ENCODE results near the gene AURKAIP1.
"Not testable (repeated sequence)": the region's sequence is repeated elsewhere in the genome, so short reads cannot be mapped to it uniquely, and the experiment has no call there.

Gene AURKAIP1

GRCh38 chr1:1385339-1385738 lies 10.3 kb upstream of the AURKAIP1 start:
- DNase-seq, result not testable (repeated sequence)

- DNase-seq, result no peak
These were observed 6.3 kb upstream of the AURKAIP1 start for GRCh38 chr1:1381294-1381693.

GRCh38 chr1:1380860-1381259 lies 5.9 kb upstream of the AURKAIP1 start:
- no peak for DNase-seq

GRCh38 chr1:1377540-1378205 lies 2.7 kb upstream of the AURKAIP1 start:
- no peak for DNase-seq

GRCh38 chr1:1376551-1377226 lies 1.7 kb upstream of the AURKAIP1 start:
- no peak for DNase-seq

GRCh38 chr1:1374589-1374928 lies 448 bp downstream of the AURKAIP1 start:
- DNase-seq, result no peak

GRCh38 chr1:1373815-1374588 lies 1.0 kb downstream of the AURKAIP1 start:
- no peak for DNase-seq

GRCh38 chr1:1373051-1373814 lies 1.8 kb downstream of the AURKAIP1 start:
- no peak for DNase-seq

GRCh38 chr1:1371746-1372711 lies 3.0 kb downstream of the AURKAIP1 start:
- DNase-seq, result peak; percentile 86

- DNase-seq, result peak; percentile 35
These were observed 3.7 kb downstream of the AURKAIP1 start for GRCh38 chr1:1371364-1371745.

GRCh38 chr1:1370771-1371300 lies 4.2 kb downstream of the AURKAIP1 start:
- DNase-seq, result no peak

- not testable (repeated sequence) for DNase-seq
These were observed 4.9 kb downstream of the AURKAIP1 start for GRCh38 chr1:1370094-1370493.

- no peak for DNase-seq
These were observed 7.7 kb downstream of the AURKAIP1 start for GRCh38 chr1:1367315-1367714.

- DNase-seq, result no peak
These were observed 8.3 kb downstream of the AURKAIP1 start for GRCh38 chr1:1366699-1367066.

GRCh38 chr1:1365875-1366698 lies 8.9 kb downstream of the AURKAIP1 start:
- no peak for DNase-seq

GRCh38 chr1:1364266-1364665 lies 10.7 kb downstream of the AURKAIP1 start:
- DNase-seq, result no peak

GRCh38 chr1:1361982-1362423 lies 13.0 kb downstream of the AURKAIP1 start:
- DNase-seq, result no peak

GRCh38 chr1:1361233-1361981 lies 13.6 kb downstream of the AURKAIP1 start:
- peak; percentile 25 for DNase-seq

- peak; percentile 24 for DNase-seq
These were observed 14.4 kb downstream of the AURKAIP1 start for GRCh38 chr1:1360506-1361169.
